HepG2 (cell line): ENCODE data around the gene GRB2. TPM values are rescaled to one million over a fixed set of nuclear protein-coding genes. Genes with fewer than 3 reads are reported as not detected.

Source experiments
- ATAC-seq: fragments of 200-7000 bp; cut with Tn5 transposase; 3 replicates; pipeline ENCODE4 v1.9.1; 2020; ENCODE audit warnings: mild to moderate bottlenecking, moderate library complexity
- BruUV-seq: library from RNA; stranded (reverse); fragments of 400-500 nt; replicated peaks from 2 replicates; lab custom pipeline; 2021; lab: Mats Ljungman, UMichigan
- CTCF ChIA-PET: fragments of 300-600 bp; formaldehyde crosslinking; extraction: SDS; loops from one replicate; lab custom pipeline; 2021; ENCODE audit warnings: low total read pairs, inconsistent platforms, low intra/inter-chr PET ratio; lab: Yijun Ruan, JAX
- POLR2A ChIA-PET: fragments of 350-600 bp; sonication (Branson Sonifier 250); formaldehyde crosslinking; loops from one replicate; lab custom pipeline; 2020; ENCODE audit warnings: antibody characterized with exemption, inconsistent platforms; lab: Yijun Ruan, JAX
- DNase-seq: peaks from one replicate; pipeline ENCODE4 v3.0.0-alpha.2; 2015; ENCODE audit warnings: low spot score
- FAIRE-seq: peaks from 3 replicates; lab custom pipeline; 2011; peaks lifted over from hg19 to GRCh38; lab: Jason Lieb, UNC
- H2AFZ ChIP-seq: one replicate; pipeline ENCODE4 v1.6.1; 2011; ENCODE audit warnings: low read length, inconsistent platforms
- H3K27ac ChIP-seq: fragments of 300-600 bp; 3 replicates; pipeline ENCODE4 v1.8.0; 2011; ENCODE audit warnings: mixed run types, mild to moderate bottlenecking, mixed read lengths, low read length, inconsistent platforms; ENCODE audit not compliant: insufficient read depth; ENCODE audit errors: extremely low read length
- H3K27me3 ChIP-seq, 2 experiments: fragments of 200-600 bp in 1 of 2; 2 replicates in 1 of 2; 3 replicates in 1 of 2; pipeline versions ENCODE4 v1.6.0 to v1.8.0; 2011; ENCODE audit warnings: low read length in 2 of 2, mild to moderate bottlenecking in 2 of 2, moderate library complexity in 2 of 2, inconsistent platforms in 1 of 2; ENCODE audit not compliant: insufficient read depth in 2 of 2, control insufficient read depth in 1 of 2
- H3K36me3 ChIP-seq, 2 experiments: fragments of 200-600 bp in 1 of 2; replicated peaks in 1 of 2; 2 replicates in 1 of 2; 3 replicates in 1 of 2; pipeline versions ENCODE4 v1.5.1 to v1.8.0; 2011; ENCODE audit warnings: low read length in 2 of 2, inconsistent platforms in 1 of 2; ENCODE audit not compliant: insufficient read depth in 2 of 2, control insufficient read depth in 1 of 2
- H3K4me1 ChIP-seq: 2 replicates; pipeline ENCODE4 v1.5.1; 2012; ENCODE audit warnings: low read length, inconsistent platforms; ENCODE audit not compliant: insufficient read depth
- H3K4me2 ChIP-seq: 2 replicates; pipeline ENCODE4 v1.6.0; 2011; ENCODE audit warnings: low read depth, low read length, inconsistent platforms
- H3K4me3 ChIP-seq, 3 experiments: fragments of 200-600 bp in 1 of 3; sonication (generic), shearing (Covaris generic) in 1 of 3; replicated peaks in 1 of 3; 2 replicates each; pipeline ENCODE4 v1.5.1; 2011 to 2016; ENCODE audit warnings: low read length in 3 of 3, inconsistent platforms in 2 of 3, low read depth in 2 of 3, mild to moderate bottlenecking in 2 of 3, control low read depth in 1 of 3, mixed read lengths in 1 of 3; ENCODE audit not compliant: insufficient read depth in 1 of 3
- H3K79me2 ChIP-seq: one replicate; pipeline ENCODE4 v1.6.1; 2011; ENCODE audit warnings: low read length, inconsistent platforms; ENCODE audit not compliant: insufficient read depth
- H3K9ac ChIP-seq: 2 replicates; pipeline ENCODE4 v1.6.0; 2011; ENCODE audit warnings: mild to moderate bottlenecking, low read depth, low read length, inconsistent platforms; ENCODE audit not compliant: insufficient read depth
- H3K9me3 ChIP-seq: 2 replicates; pipeline ENCODE4 v1.5.1; 2012; ENCODE audit warnings: mild to moderate bottlenecking, low read length
- H4K20me1 ChIP-seq: 2 replicates; pipeline ENCODE4 v1.6.0; 2011; ENCODE audit warnings: inconsistent platforms, mild to moderate bottlenecking, low read length, moderate library complexity; ENCODE audit not compliant: insufficient read depth
- ARHGAP35 ChIP-seq: sonication (generic); formaldehyde crosslinking; IDR thresholded peaks from 2 replicates; pipeline ENCODE4 v1.9.0; 2022; ENCODE audit warnings: mild to moderate bottlenecking, inconsistent platforms, moderate library complexity, missing genetic modification reagents, borderline replicate concordance
- ATM ChIP-seq: fragments of 450-650 bp; IDR thresholded peaks from 2 replicates; pipeline ENCODE4 v1.7.1; 2017; ENCODE audit warnings: mild to moderate bottlenecking, borderline replicate concordance
- PREB ChIP-seq: sonication (generic); formaldehyde crosslinking; IDR thresholded peaks from 2 replicates; pipeline ENCODE4 v1.4.0; 2020; ENCODE audit warnings: missing genetic modification reagents
- SATB2 ChIP-seq: sonication (generic); formaldehyde crosslinking; IDR thresholded peaks from 2 replicates; pipeline ENCODE4 v1.5.0; 2020; ENCODE audit warnings: missing genetic modification reagents
- TEAD3 ChIP-seq: optimal IDR thresholded peaks from 2 replicates; pipeline ENCODE3; 2016; ENCODE audit warnings: borderline replicate concordance
- ZFYVE20 ChIP-seq: sonication (generic); formaldehyde crosslinking; IDR thresholded peaks from 2 replicates; pipeline ENCODE4 v1.8.0; 2023; ENCODE audit warnings: low read depth, mild to moderate bottlenecking, moderate library complexity, missing genetic modification reagents, borderline replicate concordance
- ZNF142 ChIP-seq: sonication (generic); formaldehyde crosslinking; IDR thresholded peaks from 2 replicates; pipeline ENCODE4 v1.4.0; 2020; ENCODE audit warnings: missing genetic modification reagents
- ZNF326 ChIP-seq: sonication (generic); formaldehyde crosslinking; IDR thresholded peaks from 2 replicates; pipeline ENCODE4 v1.4.0; 2020; ENCODE audit warnings: missing genetic modification reagents, borderline replicate concordance
- ZNF329 ChIP-seq: sonication (generic); formaldehyde crosslinking; IDR thresholded peaks from 2 replicates; pipeline ENCODE4 v1.9.0; 2021; ENCODE audit warnings: low read depth, mild to moderate bottlenecking, missing genetic modification reagents
- ZNF598 ChIP-seq: sonication (generic); formaldehyde crosslinking; IDR thresholded peaks from 2 replicates; pipeline ENCODE4 v1.5.1; 2020; ENCODE audit warnings: mild to moderate bottlenecking, missing genetic modification reagents, borderline replicate concordance
- ZNF740 ChIP-seq: sonication (generic); formaldehyde crosslinking; IDR thresholded peaks from 2 replicates; pipeline ENCODE4 v1.4.0; 2020; ENCODE audit warnings: missing genetic modification reagents
- WGBS: methylation state at CpG from one replicate; pipeline ENCODE4 v1.1.6; 2017; ENCODE audit warnings: low lambda C conversion rate; 5-methylcytosine and 5-hydroxymethylcytosine counted together
- in situ Hi-C: cut with HindIII; loops from 2 replicates; pipeline ENCODE4 v1.10.0; 2017; ENCODE audit warnings: low pct_unique_long_range_greater_than_20kb; ENCODE audit not compliant: extremely low pct_ligation_motif_present
- intact Hi-C: fragments of 100-400 bp; cut with micrococcal nuclease; formaldehyde crosslinking; loops from one replicate; pipeline ENCODE4 v1.10.0; 2022; ENCODE audit not compliant: unreplicated experiment
- polyA plus RNA-seq, 8 experiments: library from polyadenylated mRNA; depleted of rRNA in 3 of 8; stranded (reverse) in 7 of 8; unstranded in 1 of 8; fragments of >200 nt; fragmentation: Illumina TruSeq in 4 of 8; extraction: Trizol in 4 of 8; gene quantifications; 2 replicates each; pipeline versions ENCODE4 v1.2.1 to v1.2.3, GENCODE V29; 2011 to 2016; ENCODE audit warnings: low read depth in 4 of 8, missing spikeins in 1 of 8, mixed read lengths in 1 of 8; ENCODE audit not compliant: insufficient read depth in 1 of 8
- total RNA-seq, 5 experiments: library from RNA; depleted of rRNA; stranded (reverse); fragments of >200 nt; fragmentation: Illumina TruSeq; extraction: Trizol; gene quantifications; 2 replicates each; pipeline ENCODE4 v1.2.3, GENCODE V29; 2016; ENCODE audit warnings: low read depth in 1 of 5

The GRB2 gene
- total and polyA plus RNA-seq, 2 of the 13 experiments (the other 11 are each of a cell fraction or from before 2014, with no cell fraction given), result 84.6 to 92.3 TPM

- Histone ChIP-seq H3K9me3 (no peaks in the 10 kb centered on the region), H3K79me2 (peaks cover 92% of the 10 kb centered on the region), H3K36me3 (no peaks in the 10 kb centered on the region), H3K27ac (no peak overlapping the region), H2AFZ (no peak overlapping the region), H4K20me1 (peaks cover 25% of the 10 kb centered on the region), H3K4me3 (no peak overlapping the region), H3K9ac (no peak overlapping the region), H3K4me2 (no peak overlapping the region), H3K4me1 (peaks cover 89% of the 10 kb centered on the region), H3K27me3 (no peaks in the 10 kb centered on the region)
- no TSS peak for BruUV-seq
- WGBS, result 90% methylated on average over 2 of the region's 2 CpGs
- in situ Hi-C loops, result no loop called here
- CTCF ChIA-PET, result no interaction called here
- intact Hi-C loops, result no loop called here
- DNase-seq (no peak), FAIRE-seq (no peak), ATAC-seq (no peak)
- POLR2A ChIA-PET, result no interaction called here
- TF ChIP-seq ZNF142 (CRISPR knock-in tag), result no peak
- TF ChIP-seq SATB2 (CRISPR knock-in tag), result no peak
- TF ChIP-seq ZNF598 (CRISPR knock-in tag), result no peak
- no peak for TF ChIP-seq ZFYVE20
- no peak for TF ChIP-seq ARHGAP35 (CRISPR knock-in tag)
- no peak for TF ChIP-seq ZNF329 (CRISPR knock-in tag)
- no peak for TF ChIP-seq ZNF740 (CRISPR knock-in tag)
- TF ChIP-seq TEAD3 (CRISPR knock-in tag), result no peak
- TF ChIP-seq PREB, result no peak
- TF ChIP-seq ZNF326 (CRISPR knock-in tag), result no peak
- no peak for TF ChIP-seq ATM
Observed at GRCh38 chr17:75361996-75362395, 43.5 kb downstream of the GRB2 start.
